Mesodermal cell (in vitro differentiated cells): Measurements from ENCODE around the gene FRAT1.
A peak's percentile ranks its signal among the peaks of the same experiment; 100 is the strongest.
"Not testable (repeated sequence)": the region's sequence is repeated elsewhere in the genome, so short reads cannot be mapped to it uniquely, and the experiment has no call there.

ENCODE experiments used
- H3K27ac ChIP-seq: 2 replicates; pipeline ENCODE4 v1.7.0; 2013; ENCODE audit warnings: mild to moderate bottlenecking, low read depth, low read length, moderate library complexity; ENCODE audit not compliant: severe bottlenecking
- H3K36me3 ChIP-seq: 2 replicates; pipeline ENCODE4 v1.7.1; 2013; ENCODE audit warnings: mild to moderate bottlenecking, low read length, moderate library complexity; ENCODE audit not compliant: control insufficient read depth, insufficient read depth
- H3K4me1 ChIP-seq: one replicate; pipeline ENCODE4 v1.7.1; 2013; ENCODE audit warnings: mild to moderate bottlenecking, low read length; ENCODE audit not compliant: insufficient read depth, control insufficient read depth, poor library complexity, severe bottlenecking
- H3K4me3 ChIP-seq: 2 replicates; pipeline ENCODE4 v1.7.0; 2013; ENCODE audit warnings: low read length, control low read depth, mild to moderate bottlenecking; ENCODE audit not compliant: insufficient read depth, poor library complexity, severe bottlenecking; ENCODE audit errors: extremely low read depth
- H3K9me3 ChIP-seq: 2 replicates; pipeline ENCODE4 v1.7.1; 2013; ENCODE audit warnings: mild to moderate bottlenecking, low read length, moderate library complexity; ENCODE audit not compliant: control insufficient read depth
- WGBS, 2 experiments: methylation state at CpG; one replicate each; pipeline ENCODE4 v1.1.5; 2013; ENCODE audit warnings: missing lambda C conversion rate in 2 of 2; ENCODE audit not compliant: insufficient coverage in 2 of 2; 5-methylcytosine and 5-hydroxymethylcytosine counted together

Gene FRAT1

DNA sequence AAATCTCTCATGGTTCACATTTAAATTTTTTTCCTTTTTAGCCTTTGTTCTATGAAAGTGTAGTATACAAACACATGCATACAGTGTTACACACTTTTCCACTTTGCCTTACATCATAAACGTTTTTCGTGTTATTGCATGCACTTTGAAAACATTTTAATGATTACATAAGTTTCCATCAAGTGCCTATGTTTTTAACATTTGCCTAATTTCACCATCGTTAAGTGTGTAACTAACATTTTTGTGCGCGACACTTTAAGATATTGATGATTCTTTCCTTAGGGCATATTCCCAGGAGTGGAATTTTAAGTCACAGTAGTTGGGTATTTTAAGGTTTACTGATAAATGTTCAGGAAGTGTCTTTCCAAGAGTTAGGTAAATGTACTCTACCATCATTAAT, 16.9 kb downstream of the FRAT1 start:
- Histone ChIP-seq H3K9me3 (no peaks in the 10 kb centered on the region), H3K36me3 (peaks cover 5% of the 10 kb centered on the region), H3K27ac (no peak overlapping the region), H3K4me1 (peaks cover 15% of the 10 kb centered on the region), H3K4me3 (no peak overlapping the region)
- 75 to 85% methylated on average over 2 to 4 of the region's 5 CpGs for WGBS, 2 experiments

DNA sequence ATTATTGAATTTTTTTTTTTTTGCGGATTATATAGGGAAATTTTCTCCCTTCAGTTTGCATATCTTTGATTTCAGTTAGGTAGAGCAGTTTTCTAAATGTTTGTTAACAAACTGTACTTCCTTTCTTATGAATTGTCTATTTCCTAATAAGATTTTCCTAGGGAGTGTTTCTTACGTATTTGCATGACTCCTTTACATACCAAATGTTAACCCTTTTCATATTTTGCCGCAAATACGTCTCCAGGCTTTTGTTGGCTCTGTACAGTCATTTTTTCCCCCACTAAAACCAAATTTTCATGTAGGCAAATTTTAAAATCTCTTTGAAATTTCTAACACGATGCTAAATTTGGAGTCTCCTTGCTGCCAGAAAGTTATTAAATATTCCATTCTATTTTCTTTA, 17.4 kb downstream of the FRAT1 start:
- WGBS, 2 experiments, result 67 to 72% methylated on average over 2 of the region's 5 CpGs
- peaks cover under 1% of the 10 kb centered on the region for H3K36me3 ChIP-seq
- no peak overlapping the region for H3K27ac ChIP-seq
- no peak overlapping the region for H3K4me3 ChIP-seq
- H3K4me1 ChIP-seq, result peaks cover 15% of the 10 kb centered on the region
- no peaks in the 10 kb centered on the region for H3K9me3 ChIP-seq

DNA sequence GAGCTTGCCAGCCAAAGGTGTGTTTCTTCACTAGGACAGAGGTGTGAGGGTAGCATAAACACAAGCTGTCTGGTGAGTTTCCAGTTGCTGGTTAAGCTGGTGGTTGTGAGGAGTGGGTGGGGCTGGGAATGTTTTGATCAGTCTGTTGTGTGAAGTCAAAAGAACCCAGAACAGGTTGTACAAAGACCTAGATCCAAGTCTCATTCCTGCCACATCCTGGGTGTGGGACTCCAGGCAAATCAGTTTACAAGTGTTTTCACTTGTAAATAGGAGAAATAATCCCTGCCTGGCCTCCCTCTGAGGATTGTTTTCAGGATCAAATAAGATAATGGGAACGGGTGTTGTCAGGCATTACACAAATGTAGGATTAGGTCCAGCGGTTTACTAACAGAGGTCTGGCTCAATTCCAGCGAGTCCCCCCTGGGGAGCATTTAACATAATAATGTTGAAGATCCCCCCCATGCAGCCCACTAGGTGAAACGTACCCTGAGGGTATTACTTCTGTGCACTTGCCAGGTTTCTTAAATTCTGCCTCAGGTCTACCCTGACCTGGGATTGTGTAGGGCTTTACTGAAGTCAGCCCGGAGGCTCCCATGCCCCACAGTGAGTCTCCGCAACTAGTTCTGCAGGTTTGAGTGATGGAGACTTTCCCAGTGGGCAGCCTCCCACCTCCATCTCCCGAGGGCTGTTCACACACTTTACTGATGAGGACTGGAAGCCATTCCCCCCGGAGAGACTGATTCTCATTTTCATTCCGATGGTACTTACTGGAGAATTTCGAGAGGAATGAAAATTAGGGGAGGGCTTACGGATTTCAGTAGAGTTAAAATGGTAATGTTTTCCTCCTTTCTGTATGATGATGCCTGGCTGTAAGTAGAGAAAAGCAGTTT, 18.1 kb downstream of the FRAT1 start:
- 3 to 5% methylated on average over 7 to 9 of the region's 11 CpGs for WGBS, 2 experiments
- Histone ChIP-seq H3K9me3 (no peaks in the 10 kb centered on the region), H3K4me3 (no peak overlapping the region), H3K27ac (no peak overlapping the region), H3K36me3 (no peaks in the 10 kb centered on the region), H3K4me1 (peaks cover 13% of the 10 kb centered on the region)

DNA sequence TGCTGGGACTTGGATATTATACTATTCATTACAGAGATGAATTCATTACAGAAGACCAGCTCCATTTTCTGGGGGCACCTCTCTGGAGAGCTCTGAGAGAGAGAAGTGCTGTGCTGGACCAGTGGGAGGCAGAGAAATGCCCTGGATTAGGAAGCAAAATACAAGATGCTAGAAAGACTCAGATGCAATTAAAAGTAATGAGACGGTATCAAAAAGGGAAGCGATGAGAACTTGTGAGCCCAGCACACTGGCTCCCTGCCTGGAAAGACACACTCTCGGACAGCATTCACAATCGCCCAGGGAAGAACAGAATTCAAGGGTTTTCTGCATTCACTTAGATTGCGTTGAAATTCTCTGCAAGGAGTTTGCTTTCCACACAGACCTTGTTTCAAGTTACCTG, 19.0 kb downstream of the FRAT1 start:
- H3K4me3 ChIP-seq, result no peak overlapping the region
- no peaks in the 10 kb centered on the region for H3K9me3 ChIP-seq
- no peak overlapping the region for H3K27ac ChIP-seq
- WGBS, 2 experiments, result 63% methylated on average over 5 of the region's 5 CpGs
- H3K4me1 ChIP-seq, result peaks cover 13% of the 10 kb centered on the region
- no peaks in the 10 kb centered on the region for H3K36me3 ChIP-seq

DNA sequence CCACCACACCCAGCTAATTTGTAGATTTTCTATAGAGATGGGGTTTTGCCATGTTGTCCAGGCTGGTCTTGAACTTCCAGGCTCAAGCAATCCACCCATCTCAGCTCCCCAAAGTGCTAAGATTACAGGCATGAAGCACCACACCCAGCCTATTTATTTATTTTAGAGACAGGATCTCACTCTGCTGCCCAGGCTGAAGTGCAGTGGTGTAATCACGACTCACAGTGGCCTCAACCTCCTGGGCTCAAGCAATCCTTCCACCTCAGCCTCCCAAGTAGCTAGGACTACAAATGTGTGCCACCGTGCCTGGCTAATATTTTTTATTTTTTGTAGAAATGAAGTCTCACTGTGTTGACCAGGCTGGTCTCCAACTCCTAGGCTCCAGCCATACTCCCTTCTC, 22.3 kb downstream of the FRAT1 start:
- WGBS, 2 experiments, result 100% methylated on average over 1 to 2 of the region's 2 CpGs
- no peaks in the 10 kb centered on the region for H3K36me3 ChIP-seq
- no peaks in the 10 kb centered on the region for H3K9me3 ChIP-seq
- no peak overlapping the region for H3K4me3 ChIP-seq
- no peak overlapping the region for H3K27ac ChIP-seq
- H3K4me1 ChIP-seq, result peaks cover 8% of the 10 kb centered on the region

DNA sequence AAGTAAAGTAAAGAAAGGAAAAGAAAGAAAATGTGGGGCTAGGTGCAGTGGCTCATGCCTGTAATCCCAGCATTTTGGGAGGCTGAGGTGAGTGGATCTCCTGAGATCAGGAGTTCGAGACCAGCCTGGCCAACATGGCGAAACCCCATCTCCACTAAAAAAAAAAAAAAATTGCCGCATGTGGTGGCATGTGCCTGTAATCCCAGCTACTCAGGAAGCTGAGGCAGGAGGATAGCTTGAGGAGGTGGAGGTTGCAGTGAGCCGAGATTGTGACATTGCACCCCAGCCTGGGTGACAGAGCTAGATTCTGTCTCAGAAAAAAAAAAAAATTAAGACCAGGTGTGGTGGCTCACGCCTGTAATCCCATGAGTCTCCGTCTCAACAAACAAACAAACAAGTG, 24.6 kb downstream of the FRAT1 start:
- H3K4me1 ChIP-seq, H3K36me3 ChIP-seq, H3K27ac ChIP-seq, H3K9me3 ChIP-seq, H3K4me3 ChIP-seq: not testable (repeated sequence)
- WGBS, 2 experiments, result 90 to 97% methylated on average over 3 to 6 of the region's 6 CpGs

DNA sequence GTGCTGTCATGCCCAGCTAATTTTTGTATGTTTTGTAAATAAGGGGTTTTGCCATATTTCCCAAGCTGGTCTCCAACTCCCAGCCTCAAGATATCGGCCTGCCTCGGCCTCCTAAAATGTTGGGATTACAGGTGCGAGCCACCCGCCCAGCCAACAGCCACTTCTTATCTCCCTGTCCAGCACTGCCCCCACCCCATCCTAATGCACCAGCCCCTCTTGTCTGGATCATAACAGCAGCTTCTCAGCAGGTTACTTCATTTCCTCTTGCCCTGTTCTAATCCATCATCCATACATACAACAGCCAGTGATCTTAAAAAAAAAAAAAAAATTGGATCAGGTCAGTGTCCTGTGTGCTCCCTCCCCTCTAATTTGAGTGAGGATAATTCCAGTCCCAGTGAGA, 28.2 kb downstream of the FRAT1 start:
- Histone ChIP-seq H3K27ac (no peak overlapping the region), H3K4me3 (no peak overlapping the region), H3K9me3 (no peaks in the 10 kb centered on the region), H3K36me3 (peaks cover 5% of the 10 kb centered on the region), H3K4me1 (no peaks in the 10 kb centered on the region)
- WGBS, 2 experiments, result 92 to 97% methylated on average over 4 of the region's 4 CpGs

DNA sequence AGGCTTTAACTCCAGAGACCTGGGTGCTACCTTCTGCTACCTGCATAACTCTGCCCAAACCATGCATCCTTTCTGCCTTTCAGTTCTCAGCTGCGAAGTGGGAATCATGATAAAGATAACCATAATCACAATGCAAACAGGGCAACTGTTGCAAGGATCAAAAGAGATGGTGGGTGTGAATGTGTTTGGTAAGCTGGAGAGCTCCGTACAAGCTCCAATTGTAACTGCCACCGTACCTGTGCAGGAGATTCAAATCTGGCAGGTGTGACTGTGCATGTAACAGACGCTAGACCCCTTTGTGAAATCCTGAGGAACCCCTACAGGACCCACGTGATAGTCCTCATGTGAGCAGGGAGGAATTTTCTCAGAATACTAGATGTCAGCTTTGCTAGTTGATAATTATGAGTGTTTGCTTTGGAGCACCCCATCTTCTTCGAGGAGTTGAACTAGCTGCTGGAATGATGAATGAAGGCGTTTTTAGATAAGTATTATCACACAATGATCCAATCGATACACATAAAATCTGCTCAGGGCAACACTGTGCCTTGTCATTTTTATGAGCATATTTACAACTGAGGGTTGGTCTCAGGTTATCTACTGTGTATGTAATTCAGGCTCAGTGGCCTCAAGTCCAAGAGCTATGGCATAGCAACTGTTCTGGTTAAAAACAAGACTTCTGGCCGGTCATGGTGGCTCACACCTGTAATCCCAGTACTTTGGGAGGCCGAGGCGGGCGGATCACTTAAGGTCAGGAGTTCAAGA, 30.9 kb downstream of the FRAT1 start:
- H3K4me1 ChIP-seq, result no peaks in the 10 kb centered on the region
- no peak overlapping the region for H3K27ac ChIP-seq
- H3K9me3 ChIP-seq, result no peaks in the 10 kb centered on the region
- no peak overlapping the region for H3K4me3 ChIP-seq
- H3K36me3 ChIP-seq, result peaks cover 21% of the 10 kb centered on the region
- 88 to 95% methylated on average over 6 to 7 of the region's 12 CpGs for WGBS, 2 experiments

DNA sequence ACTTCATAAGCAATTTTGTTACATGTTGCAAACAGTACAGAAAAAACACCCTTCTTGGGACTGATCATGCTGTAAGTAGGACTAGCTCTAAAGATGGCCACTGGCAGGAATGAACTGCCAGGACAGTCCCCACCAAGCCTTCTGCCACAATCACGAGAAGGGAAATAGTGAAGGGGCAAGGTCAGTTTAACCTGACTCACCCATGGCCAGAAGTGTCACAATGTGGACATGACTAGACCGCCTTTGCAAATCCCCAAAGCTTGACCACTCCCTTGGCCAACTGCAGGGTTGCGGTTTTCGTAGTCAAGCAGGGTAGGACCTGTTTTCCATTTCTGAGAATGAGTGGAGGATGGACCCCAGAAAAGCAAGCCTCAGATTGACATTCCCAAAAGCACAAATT, 34.9 kb downstream of the FRAT1 start:
- no peak overlapping the region for H3K4me3 ChIP-seq
- H3K27ac ChIP-seq, result no peak overlapping the region
- H3K4me1 ChIP-seq, result no peaks in the 10 kb centered on the region
- H3K36me3 ChIP-seq, result peaks cover 56% of the 10 kb centered on the region
- H3K9me3 ChIP-seq, result no peaks in the 10 kb centered on the region
- WGBS, 2 experiments, result 86 to 89% methylated on average over 1 to 3 of the region's 4 CpGs

DNA sequence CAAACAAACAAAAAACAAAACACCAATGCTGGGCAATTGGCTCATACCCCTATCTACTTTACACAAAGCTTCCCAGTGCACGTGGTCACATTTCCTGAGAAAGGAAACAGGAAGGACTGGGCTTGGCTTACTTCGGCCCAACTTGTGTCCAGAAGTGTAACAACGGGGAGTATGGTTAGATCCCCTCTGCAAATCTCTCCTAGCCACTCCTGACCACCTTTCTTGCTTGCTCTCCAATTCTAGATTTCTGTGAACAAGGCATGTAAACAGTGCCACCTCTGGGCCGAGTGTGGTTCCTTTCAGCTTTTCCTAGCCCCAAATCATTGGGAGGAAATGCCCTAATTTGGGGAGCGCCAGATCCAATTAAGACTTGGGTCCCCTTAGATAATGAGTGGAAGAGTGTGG, 36.5 kb downstream of the FRAT1 start:
- H3K36me3 ChIP-seq, result peaks cover 71% of the 10 kb centered on the region
- peak overlapping the region; percentile 41 for H3K27ac ChIP-seq
- H3K4me3 ChIP-seq, result no peak overlapping the region
- WGBS, 2 experiments, result 75 to 88% methylated on average over 4 to 5 of the region's 5 CpGs
- H3K9me3 ChIP-seq, result no peaks in the 10 kb centered on the region
- no peaks in the 10 kb centered on the region for H3K4me1 ChIP-seq
